Measurements from ENCODE around the gene TXLNB.
"Not testable (repeated sequence)": the region's sequence is repeated elsewhere in the genome, so short reads cannot be mapped to it uniquely, and the experiment has no call there.

TXLNB gene

GRCh38 chr6:139308936-139309603 lies 17.3 kb upstream of the TXLNB start:
- DNase-seq (ENCODE audit: low spot score) = no peak

GRCh38 chr6:139308286-139308916 lies 16.6 kb upstream of the TXLNB start:
- no peak for DNase-seq (ENCODE audit: low spot score)

DNA sequence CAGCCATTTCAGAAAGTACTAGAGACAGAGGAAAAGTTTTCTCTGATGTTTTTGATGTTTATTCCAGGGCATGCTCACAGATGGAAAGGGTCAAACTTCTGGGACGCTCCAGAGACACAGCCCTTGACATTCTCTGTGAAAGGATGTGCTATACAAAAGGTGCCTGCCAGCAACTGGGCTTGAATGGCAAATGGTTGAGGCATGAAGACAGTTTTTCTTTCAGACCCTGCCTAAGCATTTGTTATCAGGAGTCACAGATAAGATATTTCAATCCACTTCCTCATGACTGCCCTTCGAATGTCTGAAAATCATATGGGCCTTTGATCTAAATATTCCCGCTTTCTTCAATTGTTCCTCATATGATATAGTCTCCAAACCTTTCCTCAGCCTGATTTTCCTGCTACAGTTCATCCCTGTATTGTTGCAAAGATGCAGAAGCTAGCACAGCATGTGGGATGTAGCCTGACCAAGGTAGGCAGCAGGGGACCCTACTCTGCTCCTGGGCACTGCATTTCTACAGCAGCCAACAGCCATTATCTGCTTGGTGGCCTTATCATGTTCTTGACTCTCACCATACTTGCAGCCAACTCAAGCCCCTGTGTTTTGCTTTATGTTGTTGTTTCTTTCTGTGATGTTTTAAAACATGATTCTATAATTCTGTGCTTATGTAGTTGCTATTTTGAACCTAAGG lies 14.6 kb upstream of the TXLNB start:
- no peak for DNase-seq (ENCODE audit: low spot score)

DNA sequence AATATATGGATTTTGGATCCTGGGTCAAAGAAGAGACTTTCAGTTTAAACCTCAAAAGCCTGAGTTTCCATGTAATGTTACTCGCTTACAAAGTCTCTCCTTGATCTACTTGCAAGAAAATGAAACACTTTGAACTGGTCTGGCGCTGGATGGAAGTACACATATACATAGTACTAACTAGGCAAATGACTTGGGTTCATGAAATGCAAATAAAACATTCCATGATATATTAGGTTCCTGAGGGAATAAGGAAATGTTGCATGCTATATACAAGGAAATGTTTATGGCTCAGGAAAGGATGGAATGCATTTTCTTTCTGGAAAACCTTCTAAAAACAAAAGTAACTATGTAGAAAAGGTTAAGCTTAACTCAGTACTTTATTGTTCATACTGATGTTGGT lies 11.4 kb upstream of the TXLNB start:
- no peak for DNase-seq (ENCODE audit: low spot score)

- DNase-seq (ENCODE audit: low spot score) = no peak
Measured at GRCh38 chr6:139297921-139298320, 6.1 kb upstream of the TXLNB start.

DNA sequence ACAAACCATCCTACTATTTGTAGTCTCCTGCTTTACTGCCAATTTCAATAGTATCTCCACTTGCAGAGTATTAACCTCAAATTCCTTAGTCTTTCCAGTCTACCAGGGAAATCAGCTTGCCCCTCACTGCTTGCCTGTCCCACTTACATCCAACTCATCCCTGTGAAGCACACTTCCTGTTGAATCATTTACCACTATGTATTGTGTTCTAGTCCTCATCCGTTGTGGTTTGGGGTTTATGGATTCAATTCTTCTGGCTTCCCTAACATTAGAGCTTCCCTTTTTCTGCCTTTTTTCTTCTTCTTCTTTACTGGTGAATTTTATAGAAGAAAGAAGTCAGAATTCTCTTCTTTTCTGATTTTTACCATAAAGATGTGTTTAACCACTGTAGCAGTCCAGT lies 5.1 kb upstream of the TXLNB start:
- peak; percentile 23 for DNase-seq (ENCODE audit: low spot score)

- DNase-seq (ENCODE audit: low spot score) = no peak
Measured at GRCh38 chr6:139295901-139296300, 4.1 kb upstream of the TXLNB start.

DNA sequence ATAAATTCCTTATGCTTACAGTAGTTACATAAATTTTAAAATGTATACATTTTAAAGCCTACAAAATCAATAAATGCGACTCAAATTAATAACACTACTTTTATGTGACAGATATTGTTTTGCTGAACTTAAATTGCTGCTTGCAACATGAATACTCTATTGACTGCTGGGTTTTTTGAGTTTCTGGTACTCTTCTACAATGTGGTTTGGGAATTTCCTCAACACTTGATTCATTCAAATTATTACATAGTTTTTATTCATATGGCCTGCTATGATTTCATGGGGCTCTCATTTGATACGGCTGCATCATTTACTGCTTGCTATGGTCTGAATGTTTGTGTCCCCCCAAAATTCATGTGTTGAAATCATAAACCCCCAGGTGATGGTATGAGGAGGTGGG lies 2.3 kb upstream of the TXLNB start:
- DNase-seq (ENCODE audit: low spot score) = no peak

DNA sequence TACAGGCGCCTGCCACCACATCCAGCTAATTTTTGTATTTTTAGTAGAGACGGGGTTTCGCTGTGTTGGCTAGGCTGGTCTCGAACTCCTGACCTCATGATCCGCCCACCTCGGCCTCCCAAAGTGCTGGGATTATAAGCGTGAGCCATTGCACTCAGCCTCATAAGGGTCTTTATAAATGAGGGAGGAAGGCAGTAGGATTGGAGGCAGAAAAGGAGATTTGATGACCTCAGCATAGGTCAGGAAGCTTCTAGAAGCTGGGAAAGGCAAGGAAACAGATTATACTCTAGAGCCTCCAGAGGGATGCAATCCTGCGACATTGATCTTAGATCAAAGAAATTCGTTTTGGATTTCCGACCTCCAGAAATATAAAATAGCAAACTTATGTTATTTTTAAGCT lies 1.4 kb upstream of the TXLNB start:
- not testable (repeated sequence) for DNase-seq (ENCODE audit: low spot score)

DNA sequence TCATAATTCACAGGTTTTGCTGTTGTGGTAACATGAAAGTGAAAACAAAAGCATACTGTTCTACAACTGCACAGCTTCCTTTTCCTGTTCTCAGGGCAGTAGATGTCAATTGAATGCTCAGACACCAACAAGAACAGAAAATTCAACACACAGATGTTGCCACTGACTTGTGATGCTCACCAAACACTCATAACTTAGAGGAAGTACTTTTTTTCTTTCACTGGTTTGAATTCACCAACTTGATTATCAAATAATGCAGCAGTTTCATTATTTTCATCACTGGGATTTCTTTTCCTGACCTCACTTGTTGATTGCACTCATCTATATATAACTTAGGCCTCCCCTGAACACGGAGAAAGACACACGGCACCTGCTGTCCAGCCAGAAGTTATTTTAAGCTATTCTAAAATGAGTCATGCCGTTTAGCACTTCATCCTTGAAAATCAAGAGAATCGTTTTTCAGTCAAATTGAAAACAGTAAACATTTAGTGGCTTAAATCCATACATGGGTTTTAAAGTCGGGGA lies 949 bp downstream of the TXLNB start:
- DNase-seq (ENCODE audit: low spot score) = no peak

DNA sequence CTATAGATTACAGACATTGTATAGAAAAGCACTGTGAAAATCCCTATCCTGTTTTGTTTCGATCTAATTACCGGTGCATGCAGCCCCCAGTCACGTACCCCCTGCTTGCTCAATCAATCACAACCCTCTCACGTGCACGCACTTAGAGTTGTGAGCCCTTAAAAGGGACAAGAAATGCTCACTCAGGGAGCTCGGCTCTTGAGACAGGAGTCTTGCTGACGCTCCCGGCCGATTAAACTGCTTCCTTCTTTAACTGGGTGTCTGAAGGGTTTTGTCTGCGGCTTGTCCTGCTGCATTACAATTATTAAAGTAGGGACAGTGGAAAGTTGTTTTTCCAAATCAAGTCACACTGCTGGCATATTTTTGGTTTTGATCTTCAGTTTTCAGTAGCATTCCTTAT lies 2.6 kb downstream of the TXLNB start:
- DNase-seq (ENCODE audit: low spot score) = no peak

- DNase-seq (ENCODE audit: low spot score) = no peak
Measured at GRCh38 chr6:139288496-139289040, 3.2 kb downstream of the TXLNB start.

DNA sequence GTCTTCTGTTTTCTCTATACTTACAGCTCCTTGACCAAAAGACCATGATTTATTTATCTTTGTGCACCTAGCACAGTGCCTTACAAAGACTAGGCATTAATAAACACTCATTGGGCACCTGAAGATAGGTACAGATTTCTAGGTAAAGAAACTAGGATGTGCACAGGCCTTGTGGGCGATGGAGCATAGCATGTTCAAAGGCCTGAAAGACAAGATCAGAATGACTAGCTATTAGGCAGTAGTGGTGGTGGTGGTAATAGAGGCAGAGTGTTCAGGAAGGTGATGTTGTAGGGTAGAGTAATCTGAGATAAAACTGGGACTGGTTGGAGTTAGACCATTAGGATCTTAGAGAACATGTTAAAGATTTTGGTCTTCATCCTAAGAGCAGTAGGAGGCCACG lies 3.9 kb downstream of the TXLNB start:
- no peak for DNase-seq (ENCODE audit: low spot score)

DNA sequence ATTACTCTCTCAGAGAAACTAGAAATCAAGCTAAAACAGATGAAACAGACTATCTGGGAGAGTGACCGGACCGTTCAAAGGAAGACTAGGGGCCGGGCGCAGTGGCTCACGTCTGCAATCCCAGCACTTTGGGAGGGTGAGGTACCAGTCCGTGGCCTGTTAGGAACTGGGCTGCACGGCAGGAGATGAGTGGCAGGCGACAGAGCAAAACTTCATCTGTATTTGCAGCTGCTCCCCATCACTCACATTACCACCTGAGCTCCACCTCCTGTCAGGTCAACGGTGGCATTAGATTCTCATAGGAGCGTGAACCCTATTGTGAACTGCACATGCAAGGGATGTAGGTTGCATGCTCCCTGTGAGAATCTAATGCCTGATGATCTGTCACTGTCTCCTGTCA lies 5.4 kb downstream of the TXLNB start:
- not testable (repeated sequence) for DNase-seq (ENCODE audit: low spot score)

DNA sequence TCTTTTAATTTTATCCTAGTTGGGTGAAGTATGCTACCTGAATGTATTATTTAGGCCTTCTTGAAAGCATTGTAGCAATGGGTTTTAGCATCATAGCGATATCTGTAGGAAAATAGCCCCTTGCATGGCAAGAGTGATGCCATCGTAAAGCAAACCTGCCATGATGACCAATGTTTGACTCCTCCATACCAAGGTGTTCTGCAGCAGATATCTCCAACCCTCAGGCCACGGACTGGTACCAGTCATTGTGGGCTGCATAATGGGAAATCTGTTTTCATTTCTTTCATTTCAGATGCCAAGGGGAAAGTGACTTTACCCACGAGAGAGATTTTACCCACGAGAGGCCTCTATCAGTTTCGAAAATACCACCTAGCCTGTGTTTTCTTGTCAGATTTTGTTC lies 6.2 kb downstream of the TXLNB start:
- DNase-seq (ENCODE audit: low spot score) = no peak

DNA sequence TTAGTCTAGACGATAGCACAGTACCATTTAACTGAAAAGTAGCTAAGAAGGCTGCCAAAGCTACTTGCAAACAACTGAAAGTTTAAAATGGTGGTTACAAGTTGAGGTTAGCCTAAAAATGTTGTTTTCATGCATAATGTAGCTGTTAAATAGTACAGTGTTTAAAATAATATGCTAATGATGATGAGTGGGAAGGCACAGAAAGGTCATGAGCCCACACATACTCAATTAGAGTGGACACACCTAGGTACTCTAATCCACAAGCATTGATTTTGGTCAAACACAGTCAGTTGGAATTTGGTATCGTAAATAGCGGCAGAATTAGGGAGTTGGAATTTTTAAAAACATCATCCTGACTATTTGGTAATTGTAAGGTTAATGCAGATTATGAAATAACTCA lies 7.0 kb downstream of the TXLNB start:
- no peak for DNase-seq (ENCODE audit: low spot score)

- peak; percentile 17 for DNase-seq (ENCODE audit: low spot score)
Measured at GRCh38 chr6:139282684-139283083, 9.1 kb downstream of the TXLNB start.

- DNase-seq (ENCODE audit: low spot score) = no peak
Measured at GRCh38 chr6:139278190-139278589, 13.6 kb downstream of the TXLNB start.

- no peak for DNase-seq (ENCODE audit: low spot score)
Measured at GRCh38 chr6:139277587-139277986, 14.2 kb downstream of the TXLNB start.

GRCh38 chr6:139277161-139277560 lies 14.6 kb downstream of the TXLNB start:
- no peak for DNase-seq (ENCODE audit: low spot score)

DNA sequence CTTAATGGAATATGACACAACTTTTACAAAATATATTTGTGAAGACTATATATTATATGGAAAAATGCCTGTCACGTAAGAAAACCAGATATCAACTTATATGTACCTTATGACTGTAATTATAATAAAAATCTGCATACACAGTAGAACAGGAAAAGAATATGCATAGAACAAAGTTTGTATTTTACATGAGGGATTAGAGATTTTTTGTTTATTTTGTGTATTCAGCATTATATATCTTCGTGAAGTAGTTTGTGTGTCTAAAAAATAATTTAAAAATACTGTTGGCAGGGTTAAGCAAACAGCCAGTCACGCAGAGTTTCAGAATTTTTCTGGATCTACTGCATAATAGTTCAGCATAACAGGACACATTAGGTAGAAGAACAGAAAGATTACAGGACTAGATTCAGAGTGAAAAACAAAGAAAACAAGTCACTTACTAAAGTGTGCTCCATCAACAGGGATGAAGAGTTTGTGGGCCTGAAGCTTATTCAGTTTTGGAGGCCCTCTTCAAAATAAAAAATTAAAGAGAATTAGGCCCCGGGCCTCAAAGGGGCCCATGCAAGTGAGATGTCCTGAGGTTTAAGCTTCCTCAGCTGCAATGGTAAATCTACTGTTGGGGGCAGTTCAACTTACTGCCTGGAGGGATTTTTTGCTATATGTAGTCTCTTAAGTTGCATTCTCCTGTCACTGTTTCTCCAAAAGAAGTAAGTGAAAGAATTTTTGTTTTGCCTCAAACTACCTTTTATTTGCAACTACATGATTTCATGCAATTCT lies 16.3 kb downstream of the TXLNB start:
- no peak for DNase-seq (ENCODE audit: low spot score)

GRCh38 chr6:139271056-139271455 lies 20.7 kb downstream of the TXLNB start:
- DNase-seq (ENCODE audit: low spot score) = no peak
